GM21447 (cell line): Measurements from ENCODE around the gene NAA25.

Experiments used
- ATAC-seq: cut with Tn5 transposase; IDR thresholded peaks from one replicate; pipeline ENCODE4 v1.9.1; 2021; ENCODE audit not compliant: unreplicated experiment

Gene NAA25

GRCh38 chr12:111980598-111980997, 128.0 kb downstream of the NAA25 start:
- no peak for ATAC-seq

- ATAC-seq, result no peak
These were observed 130.0 kb downstream of the NAA25 start for GRCh38 chr12:111978545-111978944.

- no peak for ATAC-seq
These were observed 131.7 kb downstream of the NAA25 start for GRCh38 chr12:111976860-111977259.
